AG04450 (cell line): ENCODE data around the gene STK38L. TPM values are rescaled to one million over a fixed set of nuclear protein-coding genes. Genes with fewer than 3 reads are reported as not detected.

ENCODE experiments used
- CTCF ChIA-PET: fragments of 300-600, 350-600 bp; formaldehyde crosslinking; extraction: SDS; loops from one replicate; lab custom pipeline; 2022; ENCODE audit warnings: antibody characterized with exemption, inconsistent platforms; lab: Charles Lee
- POLR2A ChIA-PET: fragments of 350-600 bp; formaldehyde crosslinking; extraction: SDS; loops from one replicate; lab custom pipeline; 2021; ENCODE audit warnings: antibody characterized with exemption, inconsistent platforms; lab: Yijun Ruan, JAX
- DNase-seq: peaks from one replicate; pipeline ENCODE4 v3.0.0-alpha.2; 2011; ENCODE audit warnings: low read depth, low spot score
- H3K27ac ChIP-seq: one replicate; pipeline ENCODE4 v1.5.1; 2012; ENCODE audit warnings: low read depth, low read length, control low read depth
- H3K27me3 ChIP-seq: one replicate; pipeline ENCODE4 v1.6.0; 2012; ENCODE audit warnings: low read length; ENCODE audit not compliant: control insufficient read depth, insufficient read depth
- H3K4me3 ChIP-seq: 2 replicates; pipeline ENCODE4 v1.5.1; 2011; ENCODE audit warnings: mild to moderate bottlenecking, low read depth, low read length, control low read depth
- H3K9me3 ChIP-seq: 2 replicates; pipeline ENCODE4 v1.5.1; 2012; ENCODE audit warnings: low read length; ENCODE audit not compliant: control insufficient read depth, insufficient read depth
- CTCF ChIP-seq: IDR thresholded peaks from 2 replicates; pipeline ENCODE4 v1.5.1; 2011; ENCODE audit warnings: low read depth, low read length, control low read depth, inconsistent platforms
- polyA plus RNA-seq: library from polyadenylated mRNA; depleted of rRNA; stranded (reverse); fragments of >200 nt; gene quantifications from 2 replicates; pipeline ENCODE4 v1.2.3, GENCODE V29; 2011

STK38L gene
- polyA plus RNA-seq, 1 experiment, result 18.4 TPM

DNA sequence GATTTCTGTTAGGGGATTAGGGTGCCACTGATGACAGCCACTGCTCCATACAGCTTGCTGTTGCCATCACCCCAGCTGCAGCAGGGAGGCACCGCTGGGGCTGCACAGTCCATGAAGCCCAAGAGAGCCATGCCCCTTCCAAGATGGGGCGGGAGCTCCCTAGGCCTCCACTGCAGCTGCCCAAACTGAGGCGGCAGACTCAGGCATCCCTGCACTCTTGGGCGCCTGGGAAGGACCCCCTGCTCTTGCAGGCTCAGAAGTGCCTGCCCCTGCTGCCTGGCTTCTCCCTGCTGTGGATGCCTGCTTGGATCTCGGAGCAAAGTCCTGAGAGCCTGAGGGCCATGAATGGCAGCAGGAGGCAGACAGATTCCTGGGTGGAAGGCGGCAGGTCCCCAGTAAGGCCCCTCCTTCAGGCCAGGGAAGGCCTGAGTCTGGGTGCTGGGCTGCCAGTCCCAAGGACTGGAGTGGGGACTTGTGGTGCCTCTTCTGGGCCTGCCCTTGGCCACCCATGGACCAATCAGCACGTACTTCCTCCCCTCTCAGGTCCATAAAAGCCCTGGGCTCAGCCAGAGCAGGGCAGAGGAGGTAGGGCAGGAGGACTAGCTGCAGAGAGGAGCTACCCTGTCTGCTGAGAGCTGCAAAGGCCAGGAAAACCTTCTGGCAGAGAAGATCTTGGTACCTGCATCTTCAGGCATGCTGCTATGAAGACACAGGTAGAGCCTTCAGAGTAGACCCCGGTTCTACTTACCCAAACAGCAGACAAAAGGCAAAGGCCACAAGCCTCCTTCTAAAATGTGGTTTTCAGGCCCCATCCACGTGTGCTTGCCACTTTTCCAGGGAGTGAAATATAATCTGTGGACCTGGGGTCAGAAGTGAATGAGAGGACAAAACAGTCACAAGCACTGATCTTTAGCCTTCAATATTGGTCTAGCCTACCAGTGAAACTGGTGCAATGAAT is 30.0 kb upstream of the STK38L start:
- Histone ChIP-seq H3K4me3 (no peak overlapping the region), H3K27ac (no peak overlapping the region), H3K9me3 (peaks cover 5% of the 10 kb centered on the region; the same call in 1 of the 2 replicates), H3K27me3 (no peaks in the 10 kb centered on the region)
- ChIA-PET POLR2A (no interaction called here), CTCF (no interaction called here)
- DNase-seq, result no peak
- no peak for TF ChIP-seq CTCF

- H3K9me3 ChIP-seq, result peaks cover 5% of the 10 kb centered on the region; the same call in 1 of the 2 replicates
- TF ChIP-seq CTCF, result no peak
- H3K4me3 ChIP-seq, result no peak overlapping the region
- POLR2A ChIA-PET, result no interaction called here
- CTCF ChIA-PET, result interaction anchor here (1.2 kb wide), 1 partner anchor 89 kb away, joined by 7 read pairs; no protein-coding TSS in a partner anchor
- no peak for DNase-seq
- no peak overlapping the region for H3K27ac ChIP-seq
- H3K27me3 ChIP-seq, result no peaks in the 10 kb centered on the region
Observed at GRCh38 chr12:27217590-27217989, 26.5 kb upstream of the STK38L start.

- Histone ChIP-seq H3K9me3 (no peaks in the 10 kb centered on the region), H3K27me3 (no peaks in the 10 kb centered on the region), H3K27ac (no peak overlapping the region), H3K4me3 (no peak overlapping the region)
- POLR2A ChIA-PET, result interaction anchor here (0.7 kb wide), 1 partner anchor 25 kb away, joined by 3 read pairs; no protein-coding TSS in a partner anchor
- TF ChIP-seq CTCF, result no peak
- CTCF ChIA-PET, result interaction anchor here (1.0 kb wide), 1 partner anchor 77 kb away, joined by 3 read pairs; no protein-coding TSS in a partner anchor
- no peak for DNase-seq
Observed at GRCh38 chr12:27219693-27220054, 24.4 kb upstream of the STK38L start.

DNA sequence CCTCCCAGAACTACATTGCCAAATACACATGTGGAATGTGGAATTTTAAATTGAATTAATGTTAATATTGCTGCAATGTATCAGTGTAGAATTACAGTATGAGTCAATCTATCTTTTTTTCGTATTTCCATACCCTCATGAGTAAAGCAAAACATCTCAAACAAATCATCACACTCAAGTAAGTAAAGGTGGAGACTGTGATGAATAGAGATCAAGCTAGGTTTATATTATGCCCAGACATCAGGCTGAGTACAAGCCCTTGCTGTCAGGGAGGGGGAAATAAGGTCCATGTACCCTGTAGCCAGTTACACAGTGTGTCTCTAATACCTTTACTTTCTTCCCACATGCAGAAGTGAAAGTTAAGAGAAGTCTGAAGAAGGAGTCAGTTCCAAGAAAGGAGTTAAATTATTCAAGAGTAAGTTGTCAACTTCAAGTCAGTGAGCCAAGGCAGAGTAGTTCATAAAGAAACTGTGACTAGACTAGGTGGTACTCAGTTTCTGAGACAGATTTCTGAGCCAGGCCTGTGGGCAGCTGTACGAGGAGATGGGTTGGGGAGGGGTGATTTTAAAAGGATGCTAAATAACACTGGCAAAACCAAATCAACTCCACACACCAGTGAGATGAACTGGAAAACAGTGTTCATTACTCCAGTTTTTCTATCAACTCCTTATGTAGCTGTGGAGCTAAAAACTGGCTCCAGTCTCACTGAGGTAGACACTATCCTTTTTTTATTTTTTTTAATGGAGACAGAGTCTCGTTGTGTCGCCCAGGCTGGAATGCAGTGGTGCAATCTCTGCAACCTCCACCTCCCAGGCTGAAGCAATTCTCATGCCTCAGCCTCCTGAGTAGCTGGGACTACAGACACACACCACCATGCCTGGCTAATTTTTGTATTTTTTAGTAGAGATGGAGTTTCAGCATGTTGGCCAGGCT is 23.8 kb upstream of the STK38L start:
- H3K27me3 ChIP-seq, result no peaks in the 10 kb centered on the region
- ChIA-PET POLR2A (interaction anchor here (0.7 kb wide), 1 partner anchor 26 kb away, joined by 3 read pairs; no protein-coding TSS in a partner anchor), CTCF (interaction anchor here (1.0 kb wide), 1 partner anchor 78 kb away, joined by 3 read pairs; no protein-coding TSS in a partner anchor)
- no peak for DNase-seq
- no peak for TF ChIP-seq CTCF
- H3K9me3 ChIP-seq, result no peaks in the 10 kb centered on the region
- H3K27ac ChIP-seq, result no peak overlapping the region
- H3K4me3 ChIP-seq, result no peak overlapping the region
